Neural cell (in vitro differentiated cells): ENCODE results near the gene ST8SIA4. TPM values are rescaled to one million over a fixed set of nuclear protein-coding genes. Genes with fewer than 3 reads are reported as not detected.

Experiments used
- H2AFZ ChIP-seq: fragments of 200-600, 300-800 bp; sonication (generic), shearing (Covaris generic); 2 replicates; pipeline ENCODE4 v1.6.0; 2014; ENCODE audit warnings: low read depth, mild to moderate bottlenecking, antibody characterized with exemption, low read length, moderate library complexity
- H3F3A ChIP-seq: fragments of 200-600 bp; shearing (Covaris generic); 2 replicates; pipeline ENCODE4 v1.6.1; 2016; ENCODE audit warnings: mild to moderate bottlenecking, moderate library complexity, mixed read lengths, antibody characterized with exemption, low read length; ENCODE audit not compliant: insufficient read depth, poor library complexity, severe bottlenecking
- H3K27ac ChIP-seq: fragments of 200-600, 300-800 bp; sonication (generic), shearing (Covaris generic); 2 replicates; pipeline ENCODE4 v1.5.1; 2014; ENCODE audit warnings: mild to moderate bottlenecking, low read length, moderate library complexity
- H3K27me3 ChIP-seq: fragments of 300-800, 200-600 bp; sonication (generic), shearing (Covaris generic); 2 replicates; pipeline ENCODE4 v1.6.0; 2014; ENCODE audit warnings: mild to moderate bottlenecking, low read depth, low read length, moderate library complexity; ENCODE audit not compliant: insufficient read depth
- H3K36me3 ChIP-seq: fragments of 300-800, 200-600 bp; sonication (generic), shearing (Covaris generic); 2 replicates; pipeline ENCODE4 v1.5.1; 2014; ENCODE audit warnings: mild to moderate bottlenecking, antibody characterized with exemption, low read length, moderate library complexity; ENCODE audit not compliant: insufficient read depth
- H3K4me2 ChIP-seq: fragments of 300-800, 200-600 bp; sonication (generic), shearing (Covaris generic); 2 replicates; pipeline ENCODE4 v1.6.0; 2014; ENCODE audit warnings: mild to moderate bottlenecking, low read length
- H3K4me3 ChIP-seq: fragments of 300-800, 200-600 bp; sonication (generic), shearing (Covaris generic); 2 replicates; pipeline ENCODE4 v1.5.1; 2014; ENCODE audit warnings: mild to moderate bottlenecking, low read length, moderate library complexity
- H3K79me2 ChIP-seq: fragments of 200-600 bp; shearing (Covaris generic); replicated peaks from 2 replicates; pipeline ENCODE4 v1.6.0; 2014; ENCODE audit warnings: mild to moderate bottlenecking, low read length, moderate library complexity; ENCODE audit not compliant: insufficient read depth
- H3K9ac ChIP-seq: fragments of 300-800, 200-600 bp; sonication (generic), shearing (Covaris generic); 2 replicates; pipeline ENCODE4 v1.6.1; 2016; ENCODE audit warnings: mild to moderate bottlenecking, low read length, mixed read lengths
- H3K9me2 ChIP-seq: fragments of 200-600 bp; shearing (Covaris generic); 2 replicates; pipeline ENCODE4 v1.6.1; 2016; ENCODE audit warnings: mild to moderate bottlenecking, low read length, mixed read lengths; ENCODE audit not compliant: insufficient read depth
- H3K9me3 ChIP-seq: fragments of 200-600, 300-800 bp; sonication (generic), shearing (Covaris generic); 2 replicates; pipeline ENCODE4 v1.6.1; 2016; ENCODE audit warnings: mild to moderate bottlenecking, mixed run types, low read length, moderate library complexity, mixed read lengths
- H4K20me1 ChIP-seq: fragments of 200-600 bp; shearing (Covaris generic); 2 replicates; pipeline ENCODE4 v1.6.1; 2016; ENCODE audit warnings: mild to moderate bottlenecking, mixed run types; ENCODE audit not compliant: insufficient read depth
- EP300 ChIP-seq: fragments of 450-650 bp; conservative IDR thresholded peaks from 2 replicates; pipeline ENCODE4 v1.6.1; 2014; ENCODE audit warnings: antibody characterized with exemption, mild to moderate bottlenecking, moderate library complexity; ENCODE audit not compliant: poor library complexity, severe bottlenecking
- EZH2 ChIP-seq: fragments of 200-600, 300-800 bp; shearing (Covaris generic), sonication (generic); IDR thresholded peaks from 2 replicates; pipeline ENCODE4 v1.6.1; 2014; ENCODE audit warnings: antibody characterized with exemption, low read length, borderline replicate concordance, mild to moderate bottlenecking; ENCODE audit not compliant: insufficient read depth, poor library complexity, severe bottlenecking
- MXI1 ChIP-seq: fragments of 450-650 bp; conservative IDR thresholded peaks from 2 replicates; pipeline ENCODE4 v1.6.1; 2014; ENCODE audit warnings: antibody characterized with exemption, mild to moderate bottlenecking; ENCODE audit not compliant: poor library complexity, severe bottlenecking
- POLR2AphosphoS5 ChIP-seq: IDR thresholded peaks from 2 replicates; pipeline ENCODE4 v1.6.1; 2012
- RAD21 ChIP-seq: fragments of 450-650 bp; conservative IDR thresholded peaks from 2 replicates; pipeline ENCODE4 v1.6.1; 2014; ENCODE audit warnings: antibody characterized with exemption, mild to moderate bottlenecking, moderate library complexity
- SMC3 ChIP-seq: fragments of 450-650 bp; conservative IDR thresholded peaks from 2 replicates; pipeline ENCODE4 v1.6.1; 2014; ENCODE audit warnings: antibody characterized with exemption, mild to moderate bottlenecking, moderate library complexity; ENCODE audit not compliant: poor library complexity
- TAF1 ChIP-seq: IDR thresholded peaks from 2 replicates; pipeline ENCODE4 v1.6.1; 2012; ENCODE audit warnings: low read depth
- polyA plus RNA-seq: library from polyadenylated mRNA; depleted of rRNA; stranded (reverse); fragments of >200 nt; gene quantifications from 2 replicates; pipeline ENCODE4 v1.2.3, GENCODE V29; 2014
- TF ChIP-seq, protein P1 (sequence below): IDR thresholded peaks from 2 replicates; pipeline ENCODE4 v1.6.1; 2012; ENCODE audit warnings: borderline replicate concordance
- TF ChIP-seq, protein P2 (sequence below): fragments of 450-650 bp; IDR thresholded peaks from 2 replicates; pipeline ENCODE4 v1.5.1; 2014; ENCODE audit warnings: antibody characterized with exemption, mild to moderate bottlenecking, moderate library complexity; ENCODE audit not compliant: poor library complexity, severe bottlenecking

ST8SIA4 gene
- polyA plus RNA-seq, 1 donor from 2014 or later = 15.6 TPM

- H3K4me2 ChIP-seq = no peak overlapping the region
- H3K9ac ChIP-seq = no peak overlapping the region
- H3K9me2 ChIP-seq = no peaks in the 10 kb centered on the region
- no peaks in the 10 kb centered on the region for H3K79me2 ChIP-seq
- no peaks in the 10 kb centered on the region for H3K9me3 ChIP-seq
- H3F3A ChIP-seq = no peaks in the 10 kb centered on the region
- no peak overlapping the region for H3K27ac ChIP-seq
- no peaks in the 10 kb centered on the region for H4K20me1 ChIP-seq
- no peak overlapping the region for H3K4me3 ChIP-seq
- H3K36me3 ChIP-seq = no peaks in the 10 kb centered on the region
- H3K27me3 ChIP-seq = no peaks in the 10 kb centered on the region
- no peak overlapping the region for H2AFZ ChIP-seq
- no peak for TF ChIP-seq EZH2
- no peak for TF ChIP-seq SMC3
Observed at GRCh38 chr5:100856462-100856861, 46.6 kb downstream of the ST8SIA4 start.

DNA sequence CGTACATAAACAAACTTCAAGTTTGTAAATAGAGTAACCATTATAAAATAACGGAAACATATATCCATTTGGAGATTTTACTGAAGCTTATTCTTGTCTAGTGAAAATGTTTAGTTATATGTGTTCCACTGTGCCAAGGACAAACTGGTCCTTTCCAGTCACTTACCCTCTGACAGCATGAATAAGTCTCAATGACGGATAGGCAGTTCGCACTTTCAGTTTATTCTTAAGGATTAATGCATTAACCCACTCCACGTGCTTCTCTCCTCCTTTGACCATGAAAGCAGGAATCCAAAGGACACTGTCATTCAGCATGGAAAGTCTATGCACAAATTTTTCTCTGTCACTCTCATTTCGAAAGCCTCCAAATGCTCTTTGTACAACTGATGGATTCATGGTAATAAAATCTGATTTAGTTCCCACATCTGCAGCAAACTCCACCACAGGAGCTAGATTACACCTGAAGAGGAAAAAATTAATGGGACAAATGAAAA is 47.1 kb downstream of the ST8SIA4 start:
- Histone ChIP-seq H2AFZ (no peak overlapping the region), H3K27me3 (no peaks in the 10 kb centered on the region), H4K20me1 (no peaks in the 10 kb centered on the region), H3K36me3 (no peaks in the 10 kb centered on the region), H3K9me2 (no peaks in the 10 kb centered on the region), H3K4me2 (no peak overlapping the region), H3K27ac (no peak overlapping the region), H3K4me3 (no peak overlapping the region), H3F3A (no peaks in the 10 kb centered on the region), H3K9ac (no peak overlapping the region), H3K79me2 (no peaks in the 10 kb centered on the region), H3K9me3 (no peaks in the 10 kb centered on the region)
- TF ChIP-seq, protein P1, sequence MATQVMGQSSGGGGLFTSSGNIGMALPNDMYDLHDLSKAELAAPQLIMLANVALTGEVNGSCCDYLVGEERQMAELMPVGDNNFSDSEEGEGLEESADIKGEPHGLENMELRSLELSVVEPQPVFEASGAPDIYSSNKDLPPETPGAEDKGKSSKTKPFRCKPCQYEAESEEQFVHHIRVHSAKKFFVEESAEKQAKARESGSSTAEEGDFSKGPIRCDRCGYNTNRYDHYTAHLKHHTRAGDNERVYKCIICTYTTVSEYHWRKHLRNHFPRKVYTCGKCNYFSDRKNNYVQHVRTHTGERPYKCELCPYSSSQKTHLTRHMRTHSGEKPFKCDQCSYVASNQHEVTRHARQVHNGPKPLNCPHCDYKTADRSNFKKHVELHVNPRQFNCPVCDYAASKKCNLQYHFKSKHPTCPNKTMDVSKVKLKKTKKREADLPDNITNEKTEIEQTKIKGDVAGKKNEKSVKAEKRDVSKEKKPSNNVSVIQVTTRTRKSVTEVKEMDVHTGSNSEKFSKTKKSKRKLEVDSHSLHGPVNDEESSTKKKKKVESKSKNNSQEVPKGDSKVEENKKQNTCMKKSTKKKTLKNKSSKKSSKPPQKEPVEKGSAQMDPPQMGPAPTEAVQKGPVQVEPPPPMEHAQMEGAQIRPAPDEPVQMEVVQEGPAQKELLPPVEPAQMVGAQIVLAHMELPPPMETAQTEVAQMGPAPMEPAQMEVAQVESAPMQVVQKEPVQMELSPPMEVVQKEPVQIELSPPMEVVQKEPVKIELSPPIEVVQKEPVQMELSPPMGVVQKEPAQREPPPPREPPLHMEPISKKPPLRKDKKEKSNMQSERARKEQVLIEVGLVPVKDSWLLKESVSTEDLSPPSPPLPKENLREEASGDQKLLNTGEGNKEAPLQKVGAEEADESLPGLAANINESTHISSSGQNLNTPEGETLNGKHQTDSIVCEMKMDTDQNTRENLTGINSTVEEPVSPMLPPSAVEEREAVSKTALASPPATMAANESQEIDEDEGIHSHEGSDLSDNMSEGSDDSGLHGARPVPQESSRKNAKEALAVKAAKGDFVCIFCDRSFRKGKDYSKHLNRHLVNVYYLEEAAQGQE = no peak
- TF ChIP-seq EP300 (no peak), EZH2 (no peak), TAF1 (no peak), POLR2AphosphoS5 (no peak), MXI1 (no peak), SMC3 (no peak), RAD21 (no peak)
- TF ChIP-seq, protein P2, sequence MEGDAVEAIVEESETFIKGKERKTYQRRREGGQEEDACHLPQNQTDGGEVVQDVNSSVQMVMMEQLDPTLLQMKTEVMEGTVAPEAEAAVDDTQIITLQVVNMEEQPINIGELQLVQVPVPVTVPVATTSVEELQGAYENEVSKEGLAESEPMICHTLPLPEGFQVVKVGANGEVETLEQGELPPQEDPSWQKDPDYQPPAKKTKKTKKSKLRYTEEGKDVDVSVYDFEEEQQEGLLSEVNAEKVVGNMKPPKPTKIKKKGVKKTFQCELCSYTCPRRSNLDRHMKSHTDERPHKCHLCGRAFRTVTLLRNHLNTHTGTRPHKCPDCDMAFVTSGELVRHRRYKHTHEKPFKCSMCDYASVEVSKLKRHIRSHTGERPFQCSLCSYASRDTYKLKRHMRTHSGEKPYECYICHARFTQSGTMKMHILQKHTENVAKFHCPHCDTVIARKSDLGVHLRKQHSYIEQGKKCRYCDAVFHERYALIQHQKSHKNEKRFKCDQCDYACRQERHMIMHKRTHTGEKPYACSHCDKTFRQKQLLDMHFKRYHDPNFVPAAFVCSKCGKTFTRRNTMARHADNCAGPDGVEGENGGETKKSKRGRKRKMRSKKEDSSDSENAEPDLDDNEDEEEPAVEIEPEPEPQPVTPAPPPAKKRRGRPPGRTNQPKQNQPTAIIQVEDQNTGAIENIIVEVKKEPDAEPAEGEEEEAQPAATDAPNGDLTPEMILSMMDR = no peak

GRCh38 chr5:100855295-100855694 is 47.8 kb downstream of the ST8SIA4 start:
- TF ChIP-seq EP300 (no peak), MXI1 (no peak)
- TF ChIP-seq, protein P1 = no peak
- Histone ChIP-seq H3K9me3 (no peaks in the 10 kb centered on the region), H3K27me3 (no peaks in the 10 kb centered on the region), H3K36me3 (no peaks in the 10 kb centered on the region), H3K9me2 (no peaks in the 10 kb centered on the region), H3K27ac (no peak overlapping the region), H3K4me3 (no peak overlapping the region), H3F3A (no peaks in the 10 kb centered on the region), H3K79me2 (no peaks in the 10 kb centered on the region), H3K9ac (no peak overlapping the region), H4K20me1 (no peaks in the 10 kb centered on the region), H2AFZ (no peak overlapping the region), H3K4me2 (no peak overlapping the region)
